Ectodermal cell (in vitro differentiated cells): ENCODE results near the gene LGR4.
"Not testable (repeated sequence)": the region's sequence is repeated elsewhere in the genome, so short reads cannot be mapped to it uniquely, and the experiment has no call there.

ENCODE experiments used
- H3K27ac ChIP-seq: 2 replicates; pipeline ENCODE4 v1.7.0; 2013; ENCODE audit warnings: mild to moderate bottlenecking, low read depth, low read length; ENCODE audit not compliant: insufficient read depth, poor library complexity, severe bottlenecking
- H3K27me3 ChIP-seq: 2 replicates; pipeline ENCODE4 v1.7.0; 2013; ENCODE audit warnings: mild to moderate bottlenecking, low read length; ENCODE audit not compliant: insufficient read depth, control insufficient read depth, poor library complexity, severe bottlenecking
- H3K36me3 ChIP-seq: one replicate; pipeline ENCODE4 v1.7.0; 2013; ENCODE audit warnings: low read length; ENCODE audit not compliant: control insufficient read depth, insufficient read depth
- H3K4me1 ChIP-seq: one replicate; pipeline ENCODE4 v1.7.0; 2013; ENCODE audit warnings: low read length; ENCODE audit not compliant: control insufficient read depth, insufficient read depth
- H3K4me3 ChIP-seq: 2 replicates; pipeline ENCODE4 v1.7.0; 2013; ENCODE audit warnings: low read depth, low read length, control low read depth; ENCODE audit not compliant: insufficient read depth
- H3K9me3 ChIP-seq: 2 replicates; pipeline ENCODE4 v1.7.0; 2013; ENCODE audit warnings: mild to moderate bottlenecking, low read length, moderate library complexity; ENCODE audit not compliant: control insufficient read depth
- WGBS, 2 experiments: methylation state at CpG; one replicate each; pipeline ENCODE4 v1.1.7; 2013; ENCODE audit warnings: missing lambda C conversion rate in 2 of 2; 5-methylcytosine and 5-hydroxymethylcytosine counted together

LGR4 gene

GRCh38 chr11:27353593-27354358 is 118.8 kb downstream of the LGR4 start:
- WGBS, 2 experiments, result 100% methylated on average over 1 to 2 of the region's 2 CpGs
- Histone ChIP-seq H3K27me3 (no peaks in the 10 kb centered on the region), H3K9me3 (no peaks in the 10 kb centered on the region), H3K4me1 (peaks cover 11% of the 10 kb centered on the region), H3K27ac (no peak overlapping the region), H3K36me3 (no peaks in the 10 kb centered on the region), H3K4me3 (no peak overlapping the region)

- Histone ChIP-seq H3K9me3 (no peaks in the 10 kb centered on the region), H3K4me3 (no peak overlapping the region), H3K27me3 (no peaks in the 10 kb centered on the region), H3K36me3 (no peaks in the 10 kb centered on the region), H3K27ac (no peak overlapping the region), H3K4me1 (peaks cover 20% of the 10 kb centered on the region)
- 85 to 91% methylated on average over 2 of the region's 2 CpGs for WGBS, 2 experiments
These were observed 119.8 kb downstream of the LGR4 start for GRCh38 chr11:27352781-27353180.

- H3K27me3 ChIP-seq, result no peaks in the 10 kb centered on the region
- no peaks in the 10 kb centered on the region for H3K36me3 ChIP-seq
- no peak overlapping the region for H3K4me3 ChIP-seq
- H3K4me1 ChIP-seq, result peaks cover 28% of the 10 kb centered on the region
- H3K9me3 ChIP-seq, result no peaks in the 10 kb centered on the region
- H3K27ac ChIP-seq, result no peak overlapping the region
These were observed 122.1 kb downstream of the LGR4 start for GRCh38 chr11:27350511-27350910.

GRCh38 chr11:27349919-27350318 is 122.7 kb downstream of the LGR4 start:
- Histone ChIP-seq H3K27ac (no peak overlapping the region), H3K4me1 (peaks cover 28% of the 10 kb centered on the region)

GRCh38 chr11:27348340-27348873 is 124.2 kb downstream of the LGR4 start:
- Histone ChIP-seq H3K36me3 (no peaks in the 10 kb centered on the region), H3K4me3 (no peak overlapping the region), H3K4me1 (peaks cover 28% of the 10 kb centered on the region), H3K27ac (peak overlapping the region; percentile 26), H3K9me3 (no peaks in the 10 kb centered on the region), H3K27me3 (no peaks in the 10 kb centered on the region)
- WGBS, 2 experiments, result no CpG with 5 or more reads among the region's 3 CpGs

More at GRCh38 chr11:27349919-27350318, 122.7 kb downstream of the LGR4 start:
- WGBS, 2 experiments, result 59 to 67% methylated on average over 2 of the region's 2 CpGs
- Histone ChIP-seq H3K4me3 (no peak overlapping the region), H3K9me3 (no peaks in the 10 kb centered on the region), H3K36me3 (no peaks in the 10 kb centered on the region), H3K27me3 (no peaks in the 10 kb centered on the region)

- no peaks in the 10 kb centered on the region for H3K36me3 ChIP-seq
- H3K4me1 ChIP-seq, result peaks cover 28% of the 10 kb centered on the region
- peak overlapping the region; percentile 40 for H3K27ac ChIP-seq
- no peaks in the 10 kb centered on the region for H3K27me3 ChIP-seq
- no peaks in the 10 kb centered on the region for H3K9me3 ChIP-seq
- no peak overlapping the region for H3K4me3 ChIP-seq
- WGBS, 2 experiments, result 1 to 2% methylated on average over 4 to 5 of the region's 5 CpGs
These were observed 124.9 kb downstream of the LGR4 start for GRCh38 chr11:27347359-27348339.

- WGBS, 2 experiments, result 90 to 94% methylated on average over 3 of the region's 3 CpGs
- Histone ChIP-seq H3K27me3 (no peaks in the 10 kb centered on the region), H3K4me3 (no peak overlapping the region), H3K27ac (no peak overlapping the region), H3K36me3 (no peaks in the 10 kb centered on the region), H3K9me3 (no peaks in the 10 kb centered on the region), H3K4me1 (no peaks in the 10 kb centered on the region)
These were observed 132.6 kb downstream of the LGR4 start for GRCh38 chr11:27339941-27340340.

- 95 to 96% methylated on average over 4 of the region's 4 CpGs for WGBS, 2 experiments
- not testable (repeated sequence) for H3K36me3 ChIP-seq, H3K4me1 ChIP-seq, H3K4me3 ChIP-seq, H3K27me3 ChIP-seq, H3K27ac ChIP-seq, H3K9me3 ChIP-seq
These were observed 137.8 kb downstream of the LGR4 start for GRCh38 chr11:27334764-27335163.

- Histone ChIP-seq H3K27ac (no peak overlapping the region), H3K4me3 (no peak overlapping the region), H3K4me1 (no peaks in the 10 kb centered on the region), H3K9me3 (no peaks in the 10 kb centered on the region), H3K27me3 (no peaks in the 10 kb centered on the region), H3K36me3 (no peaks in the 10 kb centered on the region)
- 86 to 90% methylated on average over 2 of the region's 2 CpGs for WGBS, 2 experiments
These were observed 140.6 kb downstream of the LGR4 start for GRCh38 chr11:27331981-27332380.
